Measurements from ENCODE around the gene JAML. TPM values are rescaled to one million over a fixed set of nuclear protein-coding genes. Genes with fewer than 3 reads are reported as not detected.
A peak's percentile ranks its signal among the peaks of the same experiment; 100 is the strongest.

The JAML gene
- total and polyA plus RNA-seq, 2 of the 13 experiments (the other 11 are each of a cell fraction or from before 2014, with no cell fraction given), result 2.0 to 3.3 TPM

DNA sequence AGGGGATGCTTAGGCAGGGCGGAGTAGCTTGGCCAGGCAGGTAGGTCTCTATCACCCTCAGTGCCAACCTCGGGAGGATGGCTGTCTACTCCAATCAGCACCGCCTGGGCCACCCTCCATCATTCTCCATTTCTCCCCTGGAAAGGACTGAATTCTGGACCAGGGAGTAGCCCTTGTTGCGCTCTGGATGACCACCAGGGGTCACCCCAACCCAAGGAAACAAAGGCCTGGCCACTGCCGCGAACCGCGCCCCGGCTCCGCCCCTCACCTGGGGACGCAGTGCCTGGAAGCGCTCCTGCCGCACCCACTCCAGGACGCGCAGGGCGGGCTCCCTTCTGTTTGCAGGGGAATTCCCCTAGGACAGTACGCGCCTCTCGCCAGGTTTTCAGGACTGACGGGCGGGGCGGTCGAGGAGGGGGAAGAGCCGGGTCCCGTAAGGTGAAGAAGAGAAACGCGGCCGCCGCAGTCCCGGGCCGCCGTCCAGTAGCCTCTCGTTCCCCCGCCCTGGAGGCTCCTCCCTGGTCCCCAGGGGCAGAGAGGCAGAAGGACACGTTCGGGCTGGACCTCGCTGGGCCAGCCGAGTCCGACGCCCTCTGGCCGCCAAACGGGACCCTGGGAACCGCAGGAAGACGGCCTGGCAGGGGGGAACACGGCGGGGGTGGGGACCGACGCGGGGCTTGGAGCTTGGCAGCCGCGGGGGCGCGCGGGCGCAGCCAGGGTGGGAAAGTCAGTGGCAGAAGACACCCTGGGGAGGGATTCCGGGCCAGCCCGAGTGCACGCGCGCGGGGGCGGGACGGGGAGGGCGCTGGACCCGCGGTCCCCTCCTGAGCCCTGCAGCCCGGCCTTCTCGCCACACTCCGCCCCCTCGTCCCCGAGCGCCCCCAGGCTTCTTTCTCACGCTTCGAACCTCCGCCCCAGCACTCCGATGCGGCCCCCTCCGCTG, 79.3 kb downstream of the JAML start (continued):
- TF ChIP-seq, protein P1, sequence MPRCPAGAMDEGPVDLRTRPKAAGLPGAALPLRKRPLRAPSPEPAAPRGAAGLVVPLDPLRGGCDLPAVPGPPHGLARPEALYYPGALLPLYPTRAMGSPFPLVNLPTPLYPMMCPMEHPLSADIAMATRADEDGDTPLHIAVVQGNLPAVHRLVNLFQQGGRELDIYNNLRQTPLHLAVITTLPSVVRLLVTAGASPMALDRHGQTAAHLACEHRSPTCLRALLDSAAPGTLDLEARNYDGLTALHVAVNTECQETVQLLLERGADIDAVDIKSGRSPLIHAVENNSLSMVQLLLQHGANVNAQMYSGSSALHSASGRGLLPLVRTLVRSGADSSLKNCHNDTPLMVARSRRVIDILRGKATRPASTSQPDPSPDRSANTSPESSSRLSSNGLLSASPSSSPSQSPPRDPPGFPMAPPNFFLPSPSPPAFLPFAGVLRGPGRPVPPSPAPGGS (CRISPR knock-in tag; IDR thresholded peaks at IDR 0.05), result peak; percentile 73
- TF ChIP-seq ZNF761 (CRISPR knock-in tag; conservative IDR thresholded peaks at IDR 0.05) (0 out of 2 replicates have a peak, but pooled peaks have one; percentile 36), TEAD3 (CRISPR knock-in tag; optimal IDR thresholded peaks at IDR 0.05; ENCODE audit: borderline replicate concordance) (no peak), PHF20 (CRISPR knock-in tag; IDR thresholded peaks at IDR 0.05) (no peak), ZNF740 (CRISPR knock-in tag; IDR thresholded peaks at IDR 0.05) (no peak), THAP11 (CRISPR knock-in tag; IDR thresholded peaks at IDR 0.05) (no peak), ZNF44 (CRISPR knock-in tag; IDR thresholded peaks at IDR 0.05) (no peak), EED (CRISPR knock-in tag; IDR thresholded peaks at IDR 0.05) (no peak), SMAD3 (CRISPR knock-in tag; IDR thresholded peaks at IDR 0.05) (peak; percentile 47; the same call in 1 of the 2 replicates), RAD21 (CRISPR knock-in tag; IDR thresholded peaks at IDR 0.05) (peak; percentile 99), MIXL1 (CRISPR knock-in tag; IDR thresholded peaks at IDR 0.05) (0 out of 2 replicates have a peak, but pooled peaks have one; percentile 10), RARG (CRISPR knock-in tag; IDR thresholded peaks at IDR 0.05; ENCODE audit: low read depth) (no peak), ZSCAN20 (CRISPR knock-in tag; IDR thresholded peaks at IDR 0.05; ENCODE audit: borderline replicate concordance) (no peak), MYPOP (CRISPR knock-in tag; IDR thresholded peaks at IDR 0.05) (peak; percentile 69; the same call in 1 of the 2 replicates), ZNF598 (CRISPR knock-in tag; IDR thresholded peaks at IDR 0.05; ENCODE audit: borderline replicate concordance) (peak; percentile 52; the same call in 1 of the 2 replicates), PITX1 (CRISPR knock-in tag; IDR thresholded peaks at IDR 0.05) (peak; percentile 75), MLLT10 (CRISPR knock-in tag; IDR thresholded peaks at IDR 0.05) (no peak), XBP1 (CRISPR knock-in tag; IDR thresholded peaks at IDR 0.05) (no peak), ZBTB46 (CRISPR knock-in tag; IDR thresholded peaks at IDR 0.05; ENCODE audit: borderline replicate concordance) (no peak), PAF1 (CRISPR knock-in tag; IDR thresholded peaks at IDR 0.05) (no peak), ZNF451 (CRISPR knock-in tag; IDR thresholded peaks at IDR 0.05) (no peak), ZNF225 (CRISPR knock-in tag; IDR thresholded peaks at IDR 0.05) (peak; percentile 80; the same call in 1 of the 2 replicates), MXI1 (IDR thresholded peaks at IDR 0.05; ENCODE audit: borderline replicate concordance, low read depth, low read length) (peak; percentile 49; the same call in 1 of the 3 replicates), PTBP1 (IDR thresholded peaks at IDR 0.05; ENCODE audit: low read depth, low read length, poor library complexity, severe bottlenecking) (no peak), TCF12 (IDR thresholded peaks at IDR 0.05) (no peak), TCF12 (CRISPR knock-in tag; IDR thresholded peaks at IDR 0.05) (0 out of 2 replicates have a peak, but pooled peaks have one; percentile 43), SMC3 (IDR thresholded peaks at IDR 0.05; ENCODE audit: low read length) (peak; percentile 89)
